HepG2 (cell line): ENCODE data around the gene KLF3. TPM values are rescaled to one million over a fixed set of nuclear protein-coding genes. Genes with fewer than 3 reads are reported as not detected.

ENCODE experiments used
- ATF3 ChIP-seq: sonication (generic); formaldehyde crosslinking; IDR thresholded peaks from 2 replicates; pipeline ENCODE4 v1.4.0; 2020; ENCODE audit warnings: missing genetic modification reagents
- BHLHE40 ChIP-seq: IDR thresholded peaks from 2 replicates; pipeline ENCODE4 v1.6.1; 2011; ENCODE audit warnings: low read length, improper control_type of control experiment
- E2F2 ChIP-seq: sonication (generic); formaldehyde crosslinking; IDR thresholded peaks from 2 replicates; pipeline ENCODE4 v1.4.0; 2020; ENCODE audit warnings: missing genetic modification reagents, borderline replicate concordance
- FOXA1 ChIP-seq, 2 experiments: fragments of 450-650 bp in 1 of 2; sonication (generic) in 1 of 2; formaldehyde crosslinking in 1 of 2; IDR thresholded peaks; 2 replicates each; pipeline versions ENCODE4 v1.4.0 to v1.6.1; 2016 to 2020; ENCODE audit warnings: missing genetic modification reagents in 1 of 2
- GATAD2A ChIP-seq: IDR thresholded peaks from 2 replicates; pipeline ENCODE4 v1.6.1; 2016
- HMG20A ChIP-seq: IDR thresholded peaks from 2 replicates; pipeline ENCODE4 v1.6.1; 2016; ENCODE audit warnings: borderline replicate concordance
- KAT7 ChIP-seq: IDR thresholded peaks from 2 replicates; pipeline ENCODE4 v1.6.1; 2018; ENCODE audit warnings: borderline replicate concordance, missing compliant biosample characterization
- MATR3 ChIP-seq: sonication (generic); formaldehyde crosslinking; IDR thresholded peaks from 2 replicates; pipeline ENCODE4 v1.4.0; 2020; ENCODE audit warnings: missing genetic modification reagents
- NCOA2 ChIP-seq: sonication (generic); formaldehyde crosslinking; IDR thresholded peaks from 2 replicates; pipeline ENCODE4 v1.8.0; 2022; ENCODE audit warnings: inconsistent platforms
- SIX1 ChIP-seq: sonication (generic); formaldehyde crosslinking; IDR thresholded peaks from 2 replicates; pipeline ENCODE4 v1.4.0; 2020; ENCODE audit warnings: missing genetic modification reagents, borderline replicate concordance
- SOX6 ChIP-seq, 2 experiments: fragments of 450-650 bp in 1 of 2; sonication (generic) in 1 of 2; formaldehyde crosslinking in 1 of 2; IDR thresholded peaks; 2 replicates each; pipeline versions ENCODE4 v1.4.0 to v1.6.1; 2017 to 2020; ENCODE audit warnings: antibody characterized with exemption in 1 of 2, mild to moderate bottlenecking in 1 of 2, missing genetic modification reagents in 1 of 2
- SRF ChIP-seq: IDR thresholded peaks from 2 replicates; pipeline ENCODE4 v1.6.1; 2011; ENCODE audit warnings: mild to moderate bottlenecking, low read depth, low read length, moderate library complexity
- SSRP1 ChIP-seq: IDR thresholded peaks from 2 replicates; pipeline ENCODE4 v1.6.1; 2016; ENCODE audit warnings: control low read depth
- TBX3 ChIP-seq: fragments of 450-650 bp; IDR thresholded peaks from 2 replicates; pipeline ENCODE4 v1.6.1; 2017; ENCODE audit warnings: antibody characterized with exemption, mild to moderate bottlenecking, inconsistent platforms, borderline replicate concordance
- ZBTB37 ChIP-seq: sonication (generic); formaldehyde crosslinking; IDR thresholded peaks from 2 replicates; pipeline ENCODE4 v1.4.0; 2020; ENCODE audit warnings: mild to moderate bottlenecking, missing genetic modification reagents
- ZBTB42 ChIP-seq: sonication (generic); formaldehyde crosslinking; IDR thresholded peaks from 2 replicates; pipeline ENCODE4 v1.5.0; 2020; ENCODE audit warnings: mild to moderate bottlenecking, missing genetic modification reagents
- ZNF205 ChIP-seq: IDR thresholded peaks from 2 replicates; pipeline ENCODE4 v1.6.1; 2018; ENCODE audit warnings: missing biosample characterization, missing genetic modification reagents
- ZNF317 ChIP-seq: sonication (generic); formaldehyde crosslinking; IDR thresholded peaks from 2 replicates; pipeline ENCODE4 v1.5.0; 2020; ENCODE audit warnings: mild to moderate bottlenecking, missing genetic modification reagents
- ZNF414 ChIP-seq: sonication (generic); formaldehyde crosslinking; IDR thresholded peaks from 2 replicates; pipeline ENCODE4 v1.5.0; 2020; ENCODE audit warnings: missing genetic modification reagents
- ZNF512 ChIP-seq: sonication (generic); formaldehyde crosslinking; IDR thresholded peaks from 2 replicates; pipeline ENCODE4 v1.4.0; 2020; ENCODE audit warnings: mild to moderate bottlenecking, missing genetic modification reagents
- ZNF543 ChIP-seq: sonication (generic); formaldehyde crosslinking; IDR thresholded peaks from 2 replicates; pipeline ENCODE4 v1.4.0; 2020; ENCODE audit warnings: mild to moderate bottlenecking, missing genetic modification reagents
- ZNF597 ChIP-seq: sonication (generic); formaldehyde crosslinking; IDR thresholded peaks from 2 replicates; pipeline ENCODE4 v1.5.0; 2020; ENCODE audit warnings: missing genetic modification reagents
- ZNF691 ChIP-seq: sonication (generic); formaldehyde crosslinking; IDR thresholded peaks from 2 replicates; pipeline ENCODE4 v1.4.0; 2020; ENCODE audit warnings: missing genetic modification reagents, low read depth, mild to moderate bottlenecking, borderline replicate concordance
- ZNF792 ChIP-seq: IDR thresholded peaks from 2 replicates; pipeline ENCODE4 v1.6.1; 2016
- polyA plus RNA-seq, 8 experiments: library from polyadenylated mRNA; depleted of rRNA in 3 of 8; stranded (reverse) in 7 of 8; unstranded in 1 of 8; fragments of >200 nt; fragmentation: Illumina TruSeq in 4 of 8; extraction: Trizol in 4 of 8; gene quantifications; 2 replicates each; pipeline versions ENCODE4 v1.2.1 to v1.2.3, GENCODE V29; 2011 to 2016; ENCODE audit warnings: low read depth in 4 of 8, missing spikeins in 1 of 8, mixed read lengths in 1 of 8; ENCODE audit not compliant: insufficient read depth in 1 of 8
- total RNA-seq, 5 experiments: library from RNA; depleted of rRNA; stranded (reverse); fragments of >200 nt; fragmentation: Illumina TruSeq; extraction: Trizol; gene quantifications; 2 replicates each; pipeline ENCODE4 v1.2.3, GENCODE V29; 2016; ENCODE audit warnings: low read depth in 1 of 5

Gene KLF3
- total and polyA plus RNA-seq, 2 of the 13 experiments (the other 11 are each of a cell fraction or from before 2014, with no cell fraction given): 29.1 to 37.8 TPM

- TF ChIP-seq ZNF597 (CRISPR knock-in tag) (no peak), ATF3 (CRISPR knock-in tag) (peak; percentile 42; the same call in 1 of the 2 replicates), ZNF414 (CRISPR knock-in tag) (no peak), ZNF205 (CRISPR knock-in tag) (no peak), NCOA2 (CRISPR knock-in tag) (peak; percentile 60), ZBTB37 (CRISPR knock-in tag) (no peak), ZNF512 (CRISPR knock-in tag) (no peak), TBX3 (no peak), ZNF691 (CRISPR knock-in tag) (no peak), SSRP1 (CRISPR knock-in tag) (0 out of 2 replicates have a peak, but pooled peaks have one; percentile 22), KAT7 (CRISPR knock-in tag) (no peak), ZBTB42 (no peak), SIX1 (CRISPR knock-in tag) (peak; percentile 54; the same call in 1 of the 2 replicates), ZNF317 (CRISPR knock-in tag) (no peak), ZNF543 (CRISPR knock-in tag) (no peak), E2F2 (no peak), HMG20A (CRISPR knock-in tag) (peak; percentile 75; the same call in 1 of the 2 replicates), BHLHE40 (no peak), SRF (no peak), FOXA1 (IDR thresholded peaks at IDR 0.05) (no peak), FOXA1 (CRISPR knock-in tag; IDR thresholded peaks at IDR 0.05) (peak; percentile 34; the same call in 1 of the 2 replicates), ZNF792 (CRISPR knock-in tag) (no peak), GATAD2A (CRISPR knock-in tag) (peak; percentile 88), MATR3 (CRISPR knock-in tag) (no peak), SOX6 (IDR thresholded peaks at IDR 0.05) (no peak), SOX6 (CRISPR knock-in tag; IDR thresholded peaks at IDR 0.05) (peak; percentile 66)
Measured at GRCh38 chr4:38621028-38621684, 42.8 kb upstream of the KLF3 start (continued).
